H7 (cell line): ENCODE results near the gene GREB1L. TPM values are rescaled to one million over a fixed set of nuclear protein-coding genes. Genes with fewer than 3 reads are reported as not detected.

Source experiments
- DNase-seq: peaks from one replicate; pipeline ENCODE4 v3.0.0; 2012
- H3K27me3 ChIP-seq: 2 replicates; pipeline ENCODE4 v1.6.0; 2011; ENCODE audit warnings: mild to moderate bottlenecking, low read length; ENCODE audit not compliant: control insufficient read depth, insufficient read depth
- H3K36me3 ChIP-seq: replicated peaks from 2 replicates; pipeline ENCODE4 v1.5.1; 2011; ENCODE audit warnings: low read length; ENCODE audit not compliant: control insufficient read depth, insufficient read depth
- H3K4me3 ChIP-seq: 2 replicates; pipeline ENCODE4 v1.5.1; 2011; ENCODE audit warnings: low read depth, mild to moderate bottlenecking, control low read depth, low read length, moderate library complexity; ENCODE audit not compliant: insufficient read depth
- total RNA-seq: library from RNA; depleted of rRNA; stranded (reverse); fragments of >200 nt; shearing (Covaris generic); gene quantifications from 2 replicates; pipeline ENCODE4 v1.2.3, GENCODE V29; 2014

GREB1L gene
- total RNA-seq, 1 experiment from 2014 or later, result 0.03 TPM

GRCh38 chr18:21502661-21503060, 260.6 kb downstream of the GREB1L start:
- Histone ChIP-seq H3K4me3 (no peak overlapping the region), H3K27me3 (no peaks in the 10 kb centered on the region), H3K36me3 (no peaks in the 10 kb centered on the region)
- no peak for DNase-seq

GRCh38 chr18:21507913-21508701, 266.1 kb downstream of the GREB1L start:
- Histone ChIP-seq H3K27me3 (no peaks in the 10 kb centered on the region), H3K4me3 (no peak overlapping the region), H3K36me3 (no peaks in the 10 kb centered on the region)
- DNase-seq, result no peak

DNA sequence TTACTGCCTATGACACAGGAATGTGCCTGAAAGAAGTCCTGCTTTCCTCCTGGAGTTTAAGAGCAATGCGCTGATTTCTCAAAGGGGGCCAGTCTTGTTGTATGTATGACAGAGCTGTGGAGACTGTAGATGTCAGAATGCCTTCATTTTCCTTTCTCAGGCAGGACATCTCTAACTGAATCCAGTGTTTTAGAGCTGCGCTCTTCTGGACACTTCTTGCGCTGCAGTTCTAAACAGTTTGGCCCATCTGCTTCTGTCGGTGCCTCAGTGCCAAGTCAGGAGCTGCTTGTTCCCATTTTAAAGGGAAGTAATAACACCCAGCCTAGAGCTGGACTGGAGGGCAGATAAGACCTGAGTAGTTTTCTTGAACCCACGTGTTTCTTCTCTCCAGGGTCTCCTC, 267.0 kb downstream of the GREB1L start:
- DNase-seq, result no peak
- no peaks in the 10 kb centered on the region for H3K27me3 ChIP-seq
- H3K36me3 ChIP-seq, result no peaks in the 10 kb centered on the region
- no peak overlapping the region for H3K4me3 ChIP-seq

DNA sequence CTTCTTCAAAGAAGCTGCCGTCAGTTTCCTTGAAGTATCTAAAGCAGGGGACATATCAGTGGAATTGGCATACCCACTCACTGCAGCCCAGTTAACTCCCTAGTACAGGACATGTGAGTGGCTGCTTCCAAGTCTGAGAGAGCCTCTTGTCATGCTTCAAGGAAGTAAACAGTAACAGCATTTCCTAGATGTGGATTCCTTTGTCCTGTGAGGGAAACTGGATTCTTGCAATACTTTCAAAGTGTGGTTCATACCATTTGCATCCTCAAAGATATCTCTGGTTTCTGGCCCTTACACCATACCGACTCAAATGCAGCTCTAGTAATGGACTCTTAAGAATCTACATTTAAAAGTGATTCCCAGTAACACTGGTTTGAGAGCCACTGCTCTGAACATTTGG, 271.3 kb downstream of the GREB1L start:
- H3K4me3 ChIP-seq, result no peak overlapping the region
- no peaks in the 10 kb centered on the region for H3K36me3 ChIP-seq
- DNase-seq, result no peak
- H3K27me3 ChIP-seq, result no peaks in the 10 kb centered on the region

DNA sequence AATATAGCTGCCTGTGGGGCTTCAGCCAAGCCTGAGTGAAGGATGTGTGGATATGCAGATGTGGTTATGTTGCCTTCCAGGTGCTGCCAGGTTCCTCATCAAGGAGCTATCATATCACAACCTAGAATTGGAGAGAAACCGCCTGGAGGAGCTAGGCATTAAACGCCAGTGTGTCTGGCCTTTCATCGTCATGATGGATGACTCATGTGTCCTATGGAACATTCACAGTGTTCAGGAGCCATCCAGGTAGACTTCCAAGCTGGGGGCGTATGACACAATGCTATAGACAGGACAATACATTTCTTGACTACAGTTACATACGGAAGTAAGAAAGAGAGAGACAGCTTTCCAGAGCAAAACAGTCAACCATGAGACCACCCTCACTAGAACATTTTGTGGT, 271.7 kb downstream of the GREB1L start:
- DNase-seq, result no peak
- no peak overlapping the region for H3K4me3 ChIP-seq
- no peaks in the 10 kb centered on the region for H3K27me3 ChIP-seq
- H3K36me3 ChIP-seq, result no peaks in the 10 kb centered on the region

GRCh38 chr18:21522530-21522929, 280.5 kb downstream of the GREB1L start:
- Histone ChIP-seq H3K36me3 (no peaks in the 10 kb centered on the region; the same call in none of the 2 replicates), H3K27me3 (no peaks in the 10 kb centered on the region), H3K4me3 (no peak overlapping the region)
- DNase-seq, result no peak

GRCh38 chr18:21525916-21526315, 283.9 kb downstream of the GREB1L start:
- no peak for DNase-seq
- H3K27me3 ChIP-seq, result no peaks in the 10 kb centered on the region
- H3K4me3 ChIP-seq, result no peak overlapping the region
- H3K36me3 ChIP-seq, result no peaks in the 10 kb centered on the region; the same call in none of the 2 replicates

DNA sequence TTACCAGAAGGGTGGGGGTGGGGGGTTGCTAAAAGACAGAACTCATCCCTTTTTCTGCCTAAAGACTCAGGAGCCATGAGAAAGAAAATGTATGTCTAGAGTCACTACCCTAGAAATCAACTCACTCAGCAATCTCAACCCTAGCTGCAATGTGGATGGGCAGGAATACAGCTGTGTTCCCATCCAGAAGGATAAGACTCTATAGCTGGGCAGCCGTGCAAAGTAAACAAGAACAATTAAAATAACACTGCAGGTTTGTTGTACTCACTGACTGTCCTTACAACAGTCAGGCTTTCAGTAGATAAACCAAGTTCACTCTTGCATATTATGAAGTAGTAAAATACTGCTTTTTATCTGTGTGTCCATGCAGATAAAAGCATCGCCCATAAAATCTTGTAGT, 284.4 kb downstream of the GREB1L start:
- no peaks in the 10 kb centered on the region for H3K27me3 ChIP-seq
- H3K36me3 ChIP-seq, result no peaks in the 10 kb centered on the region; the same call in none of the 2 replicates
- no peak overlapping the region for H3K4me3 ChIP-seq
- DNase-seq, result no peak

GRCh38 chr18:21534327-21534726, 292.3 kb downstream of the GREB1L start:
- H3K27me3 ChIP-seq, result no peaks in the 10 kb centered on the region
- no peak for DNase-seq
- H3K36me3 ChIP-seq, result peaks cover 3% of the 10 kb centered on the region; the same call in 1 of the 2 replicates
- no peak overlapping the region for H3K4me3 ChIP-seq

- Histone ChIP-seq H3K4me3 (no peak overlapping the region), H3K36me3 (0 out of 2 replicates have a peak, but pooled peaks cover 1% of the 10 kb centered on the region), H3K27me3 (no peaks in the 10 kb centered on the region)
- DNase-seq, result no peak
These were observed 296.2 kb downstream of the GREB1L start for GRCh38 chr18:21538230-21538629.

DNA sequence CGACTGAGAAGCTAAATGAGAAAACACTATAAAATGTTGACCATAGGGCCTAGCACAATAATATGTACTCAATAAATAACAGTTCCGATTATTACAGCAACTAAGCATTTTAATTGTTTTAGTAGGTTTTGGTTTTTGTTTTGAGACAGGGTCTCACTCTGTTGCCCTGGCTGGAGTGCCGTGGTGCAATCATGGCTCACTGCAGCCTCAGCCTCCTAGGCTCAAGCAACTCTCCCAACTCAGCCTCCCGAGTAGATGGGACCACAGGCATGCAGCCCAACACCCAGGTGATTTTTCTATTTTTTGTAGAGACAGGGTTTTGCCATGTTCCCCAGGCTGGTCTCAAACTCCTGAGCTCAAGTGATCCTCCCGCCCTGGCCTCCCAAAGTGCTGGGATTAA, 304.4 kb downstream of the GREB1L start:
- H3K27me3 ChIP-seq, result no peaks in the 10 kb centered on the region
- no peak for DNase-seq
- H3K36me3 ChIP-seq, result no peaks in the 10 kb centered on the region; the same call in 1 of the 2 replicates
- no peak overlapping the region for H3K4me3 ChIP-seq

GRCh38 chr18:21548647-21549046, 306.6 kb downstream of the GREB1L start:
- no peaks in the 10 kb centered on the region; the same call in 1 of the 2 replicates for H3K36me3 ChIP-seq
- no peaks in the 10 kb centered on the region for H3K27me3 ChIP-seq
- H3K4me3 ChIP-seq, result no peak overlapping the region
- DNase-seq, result no peak

- Histone ChIP-seq H3K36me3 (no peaks in the 10 kb centered on the region; the same call in 1 of the 2 replicates), H3K27me3 (no peaks in the 10 kb centered on the region)
These were observed 308.5 kb downstream of the GREB1L start for GRCh38 chr18:21550510-21550970.

DNA sequence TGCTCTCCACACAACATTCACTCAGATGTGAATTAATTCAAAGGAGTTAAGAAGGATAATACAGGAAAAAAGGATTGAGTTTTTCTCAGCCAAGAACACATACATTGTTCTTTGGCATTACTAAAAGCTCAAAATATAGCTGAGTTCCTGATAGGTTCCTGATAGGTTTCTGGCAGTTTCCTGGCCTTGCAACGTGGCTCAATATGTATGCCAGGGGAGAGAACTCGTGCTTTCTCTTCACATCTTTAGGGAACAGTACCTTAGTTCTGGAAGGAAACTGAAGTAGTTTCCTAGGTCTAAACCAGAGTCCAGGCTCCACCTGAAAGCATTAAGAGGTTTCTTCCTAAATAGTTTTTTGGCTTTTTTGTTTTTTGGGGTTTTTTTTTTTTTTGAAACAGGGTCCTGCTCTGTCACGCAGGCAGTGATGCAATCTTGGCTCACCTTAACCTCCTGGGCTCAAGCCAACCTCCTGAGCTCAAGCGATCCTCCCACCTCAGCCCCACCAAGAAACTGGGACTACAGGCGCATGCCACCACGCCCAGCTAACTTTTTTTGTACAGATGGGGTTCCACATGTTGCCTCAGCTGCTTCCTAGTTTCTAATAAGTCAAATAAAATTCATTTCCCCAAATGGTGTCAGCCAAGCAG, 315.7 kb downstream of the GREB1L start:
- no peaks in the 10 kb centered on the region for H3K27me3 ChIP-seq
- H3K36me3 ChIP-seq, result peaks cover 6% of the 10 kb centered on the region
- H3K4me3 ChIP-seq, result no peak overlapping the region
- no peak for DNase-seq

More at GRCh38 chr18:21550510-21550970, 308.5 kb downstream of the GREB1L start:
- DNase-seq, result no peak
- H3K4me3 ChIP-seq, result no peak overlapping the region

GRCh38 chr18:21559195-21559594, 317.2 kb downstream of the GREB1L start:
- no peak for DNase-seq
- H3K36me3 ChIP-seq, result peaks cover 11% of the 10 kb centered on the region

More at GRCh38 chr18:21559195-21559594, 317.2 kb downstream of the GREB1L start:
- Histone ChIP-seq H3K27me3 (no peaks in the 10 kb centered on the region), H3K4me3 (no peak overlapping the region)
